ENCODE measurements around the gene ATG4B. TPM values are rescaled to one million over a fixed set of nuclear protein-coding genes. Genes with fewer than 3 reads are reported as not detected.

Gene ATG4B
- total and polyA plus RNA-seq, 2 donors (not counting 3 experiments of a cell fraction or from before 2014, with no cell fraction given) = 83.6 to 113 TPM

- TF ChIP-seq MYC (IDR thresholded peaks at IDR 0.05; ENCODE audit: low read depth, low read length) (no peak), CTCF (IDR thresholded peaks at IDR 0.05; ENCODE audit: extremely low read depth in 1 of 2, insufficient read depth in 1 of 2, low read depth in 1 of 2, low read length in 2 of 2) (peak; percentile 34 to 62)
- no peaks in the 10 kb centered on the region for H3K79me2 ChIP-seq (ENCODE audit: control insufficient read depth, insufficient read depth, low read length)
- intact Hi-C loops (cut with micrococcal nuclease) = no loop called here
- ChIA-PET POLR2A (no interaction called here), CTCF (interaction anchor here (1.1 kb wide), 1 partner anchor 9 kb away, joined by 3 read pairs; no protein-coding TSS in a partner anchor)
- H3K4me2 ChIP-seq (ENCODE audit: insufficient read depth, low read length) = no peak overlapping the region
- dilution Hi-C loops (cut with MboI; ENCODE audit: extremely low pct_ligation_motif_present, low sequenced_read_pairs) = no loop called here
- no peaks in the 10 kb centered on the region for H3K27me3 ChIP-seq (ENCODE audit: control insufficient read depth in 2 of 2, insufficient read depth in 2 of 2, low read length in 2 of 2)
- no peaks in the 10 kb centered on the region for H4K20me1 ChIP-seq (replicated peaks; ENCODE audit: control insufficient read depth, extremely low read depth, insufficient read depth, low read length)
- H3K4me3 ChIP-seq (replicated peaks in 1 of 3; ENCODE audit: insufficient read depth in 1 of 3, low read depth in 1 of 3, low read length in 3 of 3) = no peak overlapping the region
- no peaks in the 10 kb centered on the region for H3K9me3 ChIP-seq (replicated peaks; ENCODE audit: control insufficient read depth, insufficient read depth, low read length)
- peaks cover 0 to 3% of the 10 kb centered on the region in 2 experiments for H3K36me3 ChIP-seq (ENCODE audit: control insufficient read depth in 2 of 2, extremely low read depth in 1 of 2, insufficient read depth in 2 of 2, low read length in 2 of 2)
- no peaks in the 10 kb centered on the region for H3K9me1 ChIP-seq (replicated peaks; ENCODE audit: control insufficient read depth, extremely low read depth, insufficient read depth, low read length)
- DNase-seq (ENCODE audit: low read depth, low spot score) (peak; percentile 27), FAIRE-seq (no peak)
- no peak overlapping the region for H2AFZ ChIP-seq (ENCODE audit: low read depth, low read length)
- BruUV-seq (replicated peaks) = no TSS peak
- H3K9ac ChIP-seq (replicated peaks; ENCODE audit: extremely low read depth, insufficient read depth, low read length) = no peak overlapping the region
- H3K4me1 ChIP-seq (ENCODE audit: control insufficient read depth, extremely low read depth, insufficient read depth, low read length) = peaks cover 8% of the 10 kb centered on the region
- no peak overlapping the region for H3K27ac ChIP-seq (ENCODE audit: insufficient read depth, low read depth, low read length)
Observed at GRCh38 chr2:241595600-241596140, 41.8 kb upstream of the ATG4B start.

GRCh38 chr2:241597561-241597960, 39.9 kb upstream of the ATG4B start:
- Histone ChIP-seq H3K79me2 (ENCODE audit: control insufficient read depth, insufficient read depth, low read length) (no peaks in the 10 kb centered on the region), H3K9me1 (replicated peaks; ENCODE audit: control insufficient read depth, extremely low read depth, insufficient read depth, low read length) (no peaks in the 10 kb centered on the region), H3K27me3 (ENCODE audit: control insufficient read depth in 2 of 2, insufficient read depth in 2 of 2, low read length in 2 of 2) (no peaks in the 10 kb centered on the region), H3K9ac (replicated peaks; ENCODE audit: extremely low read depth, insufficient read depth, low read length) (no peak overlapping the region), H3K4me3 (replicated peaks in 1 of 3; ENCODE audit: insufficient read depth in 1 of 3, low read depth in 1 of 3, low read length in 3 of 3) (no peak overlapping the region), H3K4me2 (ENCODE audit: insufficient read depth, low read length) (no peak overlapping the region), H3K9me3 (replicated peaks; ENCODE audit: control insufficient read depth, insufficient read depth, low read length) (no peaks in the 10 kb centered on the region), H3K27ac (ENCODE audit: insufficient read depth, low read depth, low read length) (no peak overlapping the region), H2AFZ (ENCODE audit: low read depth, low read length) (no peak overlapping the region), H3K36me3 (ENCODE audit: control insufficient read depth in 2 of 2, extremely low read depth in 1 of 2, insufficient read depth in 2 of 2, low read length in 2 of 2) (peaks cover 5 to 10% of the 10 kb centered on the region in 2 experiments), H4K20me1 (replicated peaks; ENCODE audit: control insufficient read depth, extremely low read depth, insufficient read depth, low read length) (no peaks in the 10 kb centered on the region), H3K4me1 (ENCODE audit: control insufficient read depth, extremely low read depth, insufficient read depth, low read length) (peaks cover 8% of the 10 kb centered on the region)
- FAIRE-seq (no peak), DNase-seq (ENCODE audit: low read depth, low spot score) (no peak)
- CTCF ChIA-PET = interaction anchor here (0.9 to 1.2 kb wide), 2 partner anchors 17 to 239 kb away, joined by 3 read pairs; no protein-coding TSS in a partner anchor
- TF ChIP-seq EZH2 (IDR thresholded peaks at IDR 0.05; ENCODE audit: borderline replicate concordance, low read depth, low read length, severe bottlenecking) (no peak), FOS (IDR thresholded peaks at IDR 0.05; ENCODE audit: borderline replicate concordance, insufficient read depth, low read length) (no peak), MYC (IDR thresholded peaks at IDR 0.05; ENCODE audit: low read depth, low read length) (no peak)
- no TSS peak for BruUV-seq (replicated peaks)
- dilution Hi-C loops (cut with MboI; ENCODE audit: extremely low pct_ligation_motif_present, low sequenced_read_pairs) (no loop called here), intact Hi-C loops (cut with micrococcal nuclease) (no loop called here)
- POLR2A ChIA-PET = no interaction called here
